DMS79 treated with DMSO at 0.1 percent for 48 hours (cell line): Measurements from ENCODE around the gene CDK5RAP3.
"Not testable (repeated sequence)": the region's sequence is repeated elsewhere in the genome, so short reads cannot be mapped to it uniquely, and the experiment has no call there.

ENCODE experiments used
- DNase-seq: peaks from one replicate; lab custom pipeline; 2025; lab: John Stamatoyannopoulos, UW

The CDK5RAP3 gene

GRCh38 chr17:47975189-47975822 is 4.4 kb downstream of the CDK5RAP3 start:
- DNase-seq = no peak

- no peak for DNase-seq
Observed at GRCh38 chr17:47975823-47976205, 4.9 kb downstream of the CDK5RAP3 start.

DNA sequence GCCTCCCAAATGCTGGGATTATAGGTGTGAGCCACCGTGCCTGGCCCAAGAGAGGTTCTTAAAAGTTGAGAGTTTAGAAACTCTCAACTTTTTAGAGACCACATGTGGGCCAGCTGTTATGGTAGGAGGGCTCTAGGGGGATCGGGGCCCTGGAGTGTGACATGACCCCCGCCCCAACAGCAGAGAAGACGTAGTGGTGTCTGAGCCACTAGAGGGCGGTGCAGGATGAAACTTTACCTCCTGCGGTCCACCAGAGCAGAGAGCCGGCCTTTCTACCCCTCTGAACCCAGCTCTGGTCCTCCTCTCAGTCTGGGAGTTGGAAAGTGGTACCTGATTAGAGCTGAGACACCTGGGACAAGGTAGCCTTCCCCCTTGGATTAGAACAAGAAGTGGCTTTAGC is 7.4 kb downstream of the CDK5RAP3 start:
- DNase-seq = peak; percentile 18

GRCh38 chr17:47980541-47980940 is 9.6 kb downstream of the CDK5RAP3 start:
- no peak for DNase-seq

DNA sequence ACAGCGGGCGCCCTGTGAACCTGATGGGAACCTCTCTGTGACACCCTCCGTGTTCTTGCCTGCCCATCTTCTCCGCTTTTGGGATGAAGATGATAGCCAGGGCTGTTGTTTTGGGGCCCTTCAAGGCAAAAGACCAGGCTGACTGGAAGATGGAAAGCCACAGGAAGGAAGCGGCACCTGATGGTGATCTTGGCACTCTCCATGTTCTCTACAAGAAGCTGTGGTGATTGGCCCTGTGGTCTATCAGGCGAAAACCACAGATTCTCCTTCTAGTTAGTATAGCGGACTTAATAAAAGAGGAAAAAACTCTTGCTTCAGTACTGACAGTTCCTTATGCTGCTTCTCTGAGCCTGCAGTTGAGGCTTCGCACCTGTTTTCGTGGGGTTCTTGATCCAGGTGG is 10.5 kb downstream of the CDK5RAP3 start:
- no peak for DNase-seq

GRCh38 chr17:47982091-47982617 is 11.2 kb downstream of the CDK5RAP3 start:
- no peak for DNase-seq

DNA sequence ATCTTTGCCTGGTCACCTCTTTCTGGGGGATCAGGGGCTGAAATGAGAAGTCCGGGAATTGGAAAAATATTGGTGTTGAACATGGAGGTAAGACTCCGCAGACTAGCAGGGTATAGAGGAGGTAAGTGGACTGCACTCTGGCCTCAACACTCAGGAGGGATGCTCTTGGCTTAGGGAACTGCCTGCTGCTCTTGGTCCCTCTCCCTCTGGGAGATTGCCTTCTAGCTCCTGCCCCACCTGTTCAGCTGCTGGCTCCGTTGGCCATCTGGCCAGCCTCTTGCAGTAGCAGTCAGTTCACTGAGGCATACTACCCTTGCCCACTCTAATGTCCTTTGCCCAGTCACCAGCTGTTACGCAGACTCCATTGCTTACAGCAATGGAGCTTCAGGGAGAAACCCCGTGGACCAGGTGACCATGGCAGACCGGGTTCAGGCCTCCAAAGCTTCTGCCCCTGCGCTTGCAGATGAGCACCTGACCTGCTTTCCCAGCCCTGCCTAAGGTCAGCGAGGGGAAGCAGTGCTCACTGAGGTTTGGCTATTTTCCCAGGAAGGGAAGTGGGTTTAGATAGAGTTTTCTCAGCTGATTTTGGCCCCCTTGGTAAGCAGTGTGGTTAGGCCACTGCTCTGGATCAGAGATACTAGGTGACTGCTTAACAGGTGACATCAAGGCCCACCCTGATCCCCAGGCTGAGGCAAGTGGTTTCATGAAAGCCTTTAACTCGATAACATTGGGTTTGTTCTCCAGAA is 11.9 kb downstream of the CDK5RAP3 start:
- no peak for DNase-seq

DNA sequence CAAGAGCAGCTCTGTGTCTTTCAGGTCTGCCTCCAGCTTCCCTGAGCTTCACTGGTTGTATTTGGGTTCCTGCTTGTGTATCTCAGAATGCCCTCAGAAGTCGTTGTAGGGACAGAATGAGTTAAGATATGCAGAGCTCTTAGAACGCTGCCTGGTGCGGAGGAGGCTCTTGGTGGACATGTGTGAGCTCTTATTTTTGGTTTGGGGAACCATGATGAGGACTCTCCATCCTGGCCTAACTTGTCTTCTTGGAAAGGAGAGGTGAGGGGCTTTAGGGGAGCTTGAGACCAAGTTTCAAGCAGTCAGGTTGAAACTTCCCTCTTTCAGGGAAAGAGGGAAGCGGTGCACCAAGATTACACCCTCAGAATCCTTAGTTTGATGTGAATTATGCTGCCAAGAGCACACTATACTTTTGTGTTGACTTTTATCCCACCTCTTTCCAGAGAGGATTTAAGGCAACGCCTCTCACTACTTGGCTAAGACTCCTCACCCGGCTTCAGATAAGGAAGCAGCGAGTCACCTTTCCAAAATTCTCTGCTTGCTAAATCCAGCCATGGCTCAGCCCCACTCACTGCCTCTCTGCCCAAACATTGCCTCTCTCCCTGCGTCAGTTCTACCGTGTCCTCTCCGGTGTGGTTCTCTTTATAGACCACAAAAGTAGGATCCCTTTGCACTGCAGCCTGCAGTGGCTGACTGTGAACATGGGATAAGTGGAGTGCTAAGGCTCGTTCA is 12.7 kb downstream of the CDK5RAP3 start:
- no peak for DNase-seq

DNA sequence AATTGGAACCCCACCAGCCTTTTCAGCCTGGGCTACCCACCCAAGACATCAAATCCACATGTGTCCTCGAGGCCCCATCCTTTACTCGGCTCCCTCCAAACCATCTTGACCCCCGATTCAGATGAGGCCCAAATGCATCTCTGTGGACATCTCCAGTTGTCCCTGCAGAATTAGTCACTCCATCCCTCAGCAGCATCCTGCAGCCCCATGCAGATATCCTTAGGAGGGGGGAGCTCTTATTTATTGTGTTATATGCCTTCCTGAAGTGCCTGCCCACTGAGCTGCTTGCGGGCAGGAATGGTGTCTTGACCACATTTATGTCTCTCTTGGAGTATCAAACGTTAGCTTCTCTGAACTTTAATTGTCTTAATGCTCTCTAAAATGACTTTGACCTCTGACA is 15.6 kb downstream of the CDK5RAP3 start:
- DNase-seq = no peak

GRCh38 chr17:47987240-47987835 is 16.4 kb downstream of the CDK5RAP3 start:
- peak; percentile 52 for DNase-seq

DNA sequence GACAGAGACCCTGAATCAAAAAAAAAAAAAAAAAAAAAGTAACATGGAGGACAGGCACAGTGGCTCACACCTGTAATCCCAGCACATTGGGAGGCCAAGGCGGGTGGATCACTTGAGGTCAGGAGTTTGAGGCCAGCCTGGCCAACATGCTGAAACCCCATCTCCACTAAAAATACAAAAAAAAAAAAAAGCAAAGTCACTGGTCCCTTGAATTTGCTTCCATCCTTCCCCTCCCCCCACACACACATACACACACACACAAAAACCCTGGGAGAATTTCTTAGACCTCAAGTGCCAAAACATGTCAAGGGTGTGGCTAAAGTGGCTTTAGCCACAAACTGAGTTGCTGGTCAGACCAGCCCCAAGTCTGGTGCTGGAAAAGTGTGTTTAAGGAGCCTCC is 17.5 kb downstream of the CDK5RAP3 start:
- not testable (repeated sequence) for DNase-seq

GRCh38 chr17:47989159-47989558 is 18.2 kb downstream of the CDK5RAP3 start:
- DNase-seq = no peak

DNA sequence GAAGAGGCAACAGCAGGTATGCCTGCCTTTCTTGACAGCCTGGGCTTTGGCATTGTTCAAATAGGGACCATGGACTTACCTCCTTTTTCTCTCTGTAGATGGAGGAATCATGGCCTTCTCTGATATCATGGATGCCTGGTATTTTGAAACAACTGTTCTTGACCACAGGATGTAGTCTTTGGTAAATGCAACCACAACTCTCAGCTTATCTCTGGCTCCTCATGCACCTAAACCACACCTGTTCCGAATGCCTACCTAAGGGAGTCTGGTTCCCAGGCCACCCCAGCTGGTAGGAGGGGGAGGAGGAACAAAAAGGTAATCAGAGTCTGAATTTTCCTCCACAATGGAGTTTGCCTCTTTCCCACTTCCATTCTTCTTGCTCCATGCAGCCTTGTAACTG is 18.8 kb downstream of the CDK5RAP3 start:
- DNase-seq = no peak

DNA sequence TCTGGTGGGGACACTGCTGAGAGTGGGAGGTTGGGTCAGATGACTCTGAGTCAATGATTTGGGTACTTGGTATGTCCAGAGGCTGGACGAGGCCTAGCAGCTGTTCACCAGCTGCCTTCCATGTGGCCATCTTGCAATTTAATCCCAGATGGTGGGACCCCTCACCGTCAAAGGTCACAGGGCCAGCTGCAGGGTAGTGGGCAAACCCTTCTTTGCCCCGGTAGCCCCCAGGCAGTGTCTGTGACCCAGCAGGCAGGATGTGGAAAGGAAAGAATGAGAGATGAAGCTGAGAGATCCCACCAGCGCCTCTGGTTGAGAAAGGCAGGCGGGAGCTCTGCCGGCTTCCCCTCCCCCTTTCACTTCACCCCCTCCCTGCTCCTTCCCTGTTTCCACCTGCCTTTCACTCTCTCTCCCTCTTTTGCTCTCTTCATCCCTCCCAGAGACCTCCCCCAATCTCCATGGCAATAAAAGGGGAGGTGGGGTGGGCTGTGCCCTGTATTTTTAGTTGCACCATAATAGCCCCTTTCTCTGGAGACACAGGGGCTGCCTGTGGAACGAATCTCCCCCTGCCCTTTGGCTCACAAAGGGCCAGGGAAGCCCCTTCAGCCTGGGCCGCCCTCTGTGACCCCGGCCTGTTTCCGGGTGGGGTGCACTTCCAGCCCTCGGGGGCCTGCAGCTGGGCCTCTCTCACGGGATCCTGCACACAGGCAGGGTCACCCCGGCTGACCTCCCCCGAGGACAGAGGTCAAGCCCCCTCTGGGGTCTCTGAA is 20.2 kb downstream of the CDK5RAP3 start:
- DNase-seq = no peak

- no peak for DNase-seq
Observed at GRCh38 chr17:47992216-47992615, 21.3 kb downstream of the CDK5RAP3 start.

- DNase-seq = no peak
Observed at GRCh38 chr17:47993031-47993564, 22.2 kb downstream of the CDK5RAP3 start.

DNA sequence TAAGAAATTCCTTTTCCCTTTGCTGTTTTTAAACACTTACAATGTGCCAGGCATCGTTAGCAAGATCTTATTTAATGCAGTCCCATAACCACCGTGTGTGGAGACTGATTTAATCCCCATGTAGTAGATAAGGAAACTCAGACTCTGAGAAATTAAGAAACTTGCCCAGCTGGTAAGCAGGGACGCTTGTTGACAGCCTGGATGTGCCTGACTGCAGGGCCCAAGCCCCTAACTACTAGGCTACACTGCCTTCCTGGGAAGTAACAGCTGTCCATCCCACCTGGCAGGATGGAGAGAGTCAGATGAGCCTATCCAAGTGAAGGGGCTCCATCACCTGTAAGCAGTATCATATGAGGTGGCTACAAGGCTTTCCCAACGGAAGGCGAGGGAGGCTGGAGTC is 23.1 kb downstream of the CDK5RAP3 start:
- DNase-seq = no peak

DNA sequence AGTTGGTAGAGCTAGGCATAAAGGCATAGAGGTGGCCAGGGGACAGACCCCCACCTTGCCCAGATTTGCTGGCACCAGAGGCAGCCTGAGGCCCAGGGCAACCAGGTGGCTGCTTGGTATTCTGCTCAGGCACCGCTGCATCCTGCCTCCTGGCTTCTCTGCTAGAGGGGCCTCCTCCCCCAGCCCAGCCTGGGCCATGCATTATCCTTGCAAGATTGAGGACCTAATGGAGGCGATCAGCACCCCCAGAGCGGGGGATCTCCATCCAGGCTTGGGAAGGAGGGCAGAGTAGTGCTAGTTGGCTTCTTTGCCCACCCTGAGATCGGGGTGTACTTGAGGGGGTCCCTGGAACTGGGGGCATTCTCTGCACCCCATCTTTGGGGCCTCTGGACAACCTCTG is 23.8 kb downstream of the CDK5RAP3 start:
- DNase-seq = no peak

GRCh38 chr17:47995241-47995935 is 24.5 kb downstream of the CDK5RAP3 start:
- DNase-seq = no peak

GRCh38 chr17:47996201-47996600 is 25.3 kb downstream of the CDK5RAP3 start:
- DNase-seq = no peak

DNA sequence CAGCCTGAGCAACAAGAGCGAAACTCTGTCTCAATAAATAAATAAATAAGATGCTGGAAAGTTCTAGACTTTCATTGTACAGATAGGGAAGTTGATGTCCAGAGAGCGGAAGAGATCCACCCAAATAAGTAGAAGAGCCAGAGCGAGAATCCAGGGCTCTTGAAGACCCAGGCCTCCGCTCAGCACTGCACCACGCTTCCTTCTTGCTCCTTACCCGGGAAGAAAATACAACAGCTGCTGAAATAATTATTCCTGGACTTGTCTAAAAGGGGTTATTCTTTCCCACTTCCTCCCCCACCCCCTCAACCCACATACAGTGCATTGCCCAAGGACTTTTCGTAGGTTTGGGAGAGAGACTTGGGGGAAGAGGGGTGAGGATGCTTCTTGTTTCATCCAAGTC is 26.7 kb downstream of the CDK5RAP3 start:
- DNase-seq = no peak
